Islet of Langerhans (tissue), 1 donor: ENCODE results near the gene RNF217.
"Not testable (repeated sequence)": the region's sequence is repeated elsewhere in the genome, so short reads cannot be mapped to it uniquely, and the experiment has no call there.

Source experiments
- FAIRE-seq: peaks from one replicate; lab custom pipeline; 2011; peaks lifted over from hg19 to GRCh38; lab: Jason Lieb, UNC

The RNF217 gene

GRCh38 chr6:125019281-125019680 lies 57.0 kb downstream of the RNF217 start:
- FAIRE-seq = no peak

DNA sequence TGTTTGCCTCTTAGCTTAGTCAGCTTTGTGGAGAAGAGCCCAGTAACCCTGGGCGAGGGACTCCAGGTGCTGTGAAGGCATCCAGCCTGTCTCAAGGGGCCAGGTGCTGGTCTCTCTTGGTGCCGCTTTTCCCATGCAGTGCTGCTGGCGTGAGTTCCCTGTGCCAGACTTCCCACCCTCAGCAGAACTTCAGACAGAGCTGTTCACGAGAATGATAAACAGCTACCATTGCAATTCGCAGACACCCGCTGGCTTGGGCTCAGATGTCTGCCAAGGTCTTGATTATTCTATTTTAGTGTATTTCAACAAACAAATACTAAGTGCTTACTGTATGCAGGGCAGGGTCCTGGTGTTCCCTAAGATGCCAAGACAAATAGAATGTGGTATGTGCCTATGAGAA lies 57.7 kb downstream of the RNF217 start:
- FAIRE-seq = no peak

DNA sequence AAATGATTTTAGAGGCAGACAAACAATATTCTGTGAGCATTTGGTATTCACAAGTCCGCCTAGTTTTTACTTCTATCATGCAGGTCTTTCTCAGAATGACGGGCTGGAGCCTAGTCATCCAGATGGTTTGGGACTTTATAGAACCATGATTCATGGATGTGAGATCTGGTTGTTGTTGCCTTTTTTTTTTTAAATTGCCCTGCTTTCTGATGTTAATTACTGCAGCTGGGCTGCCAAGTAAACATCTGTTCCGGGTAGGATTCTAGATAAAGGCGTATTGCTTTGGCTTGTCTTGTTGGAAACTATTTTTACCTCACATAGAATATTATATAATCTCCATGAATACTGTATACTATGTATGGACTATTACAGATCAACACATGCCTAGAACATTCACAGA lies 58.1 kb downstream of the RNF217 start:
- no peak for FAIRE-seq

- no peak for FAIRE-seq
These were observed 60.3 kb downstream of the RNF217 start for GRCh38 chr6:125022391-125022989.

DNA sequence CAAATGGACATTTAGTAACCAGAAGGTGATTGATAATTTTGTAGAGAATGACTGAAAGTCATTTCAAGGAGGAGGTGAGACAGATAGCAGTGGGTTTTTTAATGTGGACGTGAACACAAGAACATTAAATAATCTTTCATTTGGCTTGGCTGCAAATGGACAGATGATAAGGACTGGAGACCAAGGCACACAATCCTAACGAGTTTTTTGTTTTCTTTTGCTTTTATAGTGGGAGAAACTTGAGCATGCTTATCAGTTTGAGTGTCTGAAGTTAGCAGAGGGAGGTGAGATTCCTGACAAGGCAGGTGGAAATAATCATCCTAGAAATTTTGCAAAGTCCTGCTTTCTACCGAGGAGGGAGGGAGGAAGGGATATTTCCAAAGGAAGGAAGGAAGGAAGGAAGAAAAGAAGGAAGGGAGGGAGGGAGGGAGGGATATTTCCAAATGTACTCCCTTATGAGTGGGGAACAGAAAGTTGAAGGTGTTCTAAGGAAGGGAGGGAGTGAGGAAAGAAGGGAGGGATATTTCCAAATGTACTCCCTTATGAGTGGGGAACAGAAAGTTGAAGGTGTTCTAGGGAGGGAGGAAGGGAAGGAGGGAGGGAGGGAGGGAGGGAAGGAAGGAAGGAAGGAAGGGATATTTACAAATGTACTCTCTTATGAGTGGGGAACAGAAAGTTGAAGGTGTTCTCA lies 63.1 kb downstream of the RNF217 start:
- no peak for FAIRE-seq

DNA sequence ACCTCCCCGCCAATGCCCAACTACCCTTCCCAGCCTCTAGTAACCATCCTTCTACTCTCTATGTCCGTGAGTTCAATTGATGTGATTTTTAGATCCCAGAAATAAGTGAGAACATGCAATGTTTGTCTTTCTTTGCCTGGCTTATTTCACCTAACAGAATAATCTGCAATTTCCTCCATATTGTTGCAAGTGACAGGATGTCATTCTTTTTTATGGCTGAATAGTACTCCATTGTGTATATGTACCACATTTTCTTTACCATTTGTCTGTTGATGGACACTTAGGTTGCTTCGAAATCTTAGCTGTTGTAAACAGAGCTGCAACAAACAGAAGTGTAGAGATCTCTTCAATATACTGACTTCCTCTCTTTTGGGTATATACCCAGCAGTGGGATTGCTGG lies 65.0 kb downstream of the RNF217 start:
- no peak for FAIRE-seq

DNA sequence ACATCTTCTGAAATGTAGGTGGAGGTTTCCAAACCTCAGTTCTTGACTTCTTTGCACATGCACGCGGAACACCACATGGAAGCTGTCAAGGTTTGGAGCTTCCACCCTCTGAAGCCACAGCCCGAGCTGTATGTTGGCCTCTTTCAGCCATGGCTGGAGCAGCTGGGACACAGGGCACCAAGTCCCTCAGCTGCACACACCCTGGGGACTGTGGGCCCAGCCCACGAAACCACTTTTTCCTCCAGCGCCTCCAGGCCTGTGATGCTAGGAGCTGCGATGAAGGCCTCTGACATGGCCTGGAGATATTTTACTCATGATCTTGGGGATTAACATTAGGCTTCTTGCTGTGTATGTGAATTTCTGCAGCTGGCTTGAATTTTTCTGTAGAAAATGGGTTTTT lies 68.7 kb downstream of the RNF217 start:
- no peak for FAIRE-seq

DNA sequence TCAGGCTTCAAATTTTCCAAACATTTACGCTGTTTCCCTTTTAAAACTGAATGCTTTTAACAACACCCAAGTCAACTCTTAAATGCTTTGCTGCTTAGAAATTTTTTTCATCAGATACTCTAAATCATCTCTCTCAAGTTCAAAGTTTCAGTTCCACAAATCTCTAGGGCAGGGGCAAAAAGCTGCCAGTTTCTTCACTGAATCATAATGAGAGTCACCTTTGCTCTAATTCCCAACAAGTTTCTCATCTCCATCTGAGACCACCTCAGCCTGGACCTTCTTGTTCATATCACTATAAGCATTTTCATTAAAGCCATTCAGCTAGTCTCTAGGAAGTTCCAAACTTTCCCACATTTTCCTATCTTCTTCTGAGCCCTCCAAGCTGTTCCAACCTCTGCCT lies 69.1 kb downstream of the RNF217 start:
- no peak for FAIRE-seq

DNA sequence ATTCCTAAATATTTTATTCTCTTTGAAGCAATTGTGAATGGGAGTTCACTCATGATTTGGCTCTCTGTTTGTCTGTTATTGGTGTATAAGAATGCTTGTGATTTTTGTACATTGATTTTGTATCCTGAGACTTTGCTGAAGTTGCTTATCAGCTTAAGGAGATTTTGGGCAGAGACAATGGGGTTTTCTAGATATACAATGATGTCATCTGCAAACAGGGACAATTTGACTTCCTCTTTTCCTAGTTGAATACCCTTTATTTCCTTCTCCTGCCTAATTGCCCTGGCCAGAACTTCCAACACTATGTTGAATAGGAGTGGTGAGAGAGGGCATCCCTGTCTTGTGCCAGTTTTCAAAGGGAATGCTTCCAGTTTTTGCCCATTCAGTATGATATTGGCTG lies 72.7 kb downstream of the RNF217 start:
- FAIRE-seq = not testable (repeated sequence)

GRCh38 chr6:125036486-125036885 lies 74.2 kb downstream of the RNF217 start:
- not testable (repeated sequence) for FAIRE-seq

- peak; percentile 47 for FAIRE-seq
These were observed 75.6 kb downstream of the RNF217 start for GRCh38 chr6:125037827-125038226.

DNA sequence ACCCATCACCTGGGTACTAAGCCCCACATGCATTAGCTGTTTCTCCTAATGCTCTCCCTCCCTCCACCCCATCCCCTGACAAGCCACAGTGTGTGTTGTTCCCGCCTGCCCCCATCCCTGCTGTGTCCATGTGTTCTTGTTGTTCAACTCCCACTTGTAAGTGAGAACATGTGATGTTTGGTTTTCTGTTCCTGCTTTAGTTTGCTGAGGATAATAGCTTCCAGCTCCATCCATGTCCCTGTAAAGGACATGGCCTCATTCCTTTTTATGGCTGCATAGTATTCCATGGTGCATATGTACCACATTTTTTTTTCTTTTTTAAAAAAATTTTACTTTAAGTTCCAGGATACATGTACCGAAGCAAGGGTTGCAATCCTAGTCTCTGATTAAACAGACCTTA lies 76.7 kb downstream of the RNF217 start:
- FAIRE-seq = no peak

DNA sequence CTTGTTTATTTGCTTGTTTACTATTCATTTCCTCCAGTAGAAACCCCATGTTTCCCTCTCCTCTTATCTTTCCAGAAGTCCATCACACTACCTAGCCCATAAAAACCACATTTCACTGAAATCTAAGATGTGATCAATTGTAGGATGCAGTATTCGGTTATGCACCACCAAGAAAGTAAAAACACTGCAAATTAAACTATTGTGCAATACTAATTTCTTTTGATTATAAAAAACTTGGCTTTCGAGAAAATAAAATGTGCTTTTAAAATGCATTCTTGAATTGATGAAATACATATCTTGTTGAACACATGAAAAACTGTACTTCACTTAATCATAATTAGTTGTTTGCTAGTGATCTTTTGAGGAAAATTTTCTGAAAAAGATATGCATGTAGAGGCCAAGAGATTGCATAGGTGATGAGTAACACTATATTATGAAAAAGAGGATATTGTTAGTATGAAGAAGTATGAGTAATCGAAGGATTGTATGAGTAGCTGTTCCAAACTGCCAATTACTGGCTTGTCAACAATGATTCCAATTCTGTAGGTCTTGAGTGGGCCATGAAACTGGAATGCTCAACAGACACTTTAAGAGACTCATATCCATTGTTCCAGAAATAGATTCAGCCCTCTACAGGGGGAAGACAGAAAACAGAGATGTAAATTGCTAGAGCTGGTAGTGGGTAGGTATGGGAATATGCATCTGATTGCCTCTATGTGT lies 79.7 kb downstream of the RNF217 start:
- FAIRE-seq = no peak

GRCh38 chr6:125044066-125044465 lies 81.8 kb downstream of the RNF217 start:
- FAIRE-seq = peak; percentile 24

- no peak for FAIRE-seq
These were observed 82.4 kb downstream of the RNF217 start for GRCh38 chr6:125044667-125045066.

- no peak for FAIRE-seq
These were observed 84.1 kb downstream of the RNF217 start for GRCh38 chr6:125046107-125046925.

DNA sequence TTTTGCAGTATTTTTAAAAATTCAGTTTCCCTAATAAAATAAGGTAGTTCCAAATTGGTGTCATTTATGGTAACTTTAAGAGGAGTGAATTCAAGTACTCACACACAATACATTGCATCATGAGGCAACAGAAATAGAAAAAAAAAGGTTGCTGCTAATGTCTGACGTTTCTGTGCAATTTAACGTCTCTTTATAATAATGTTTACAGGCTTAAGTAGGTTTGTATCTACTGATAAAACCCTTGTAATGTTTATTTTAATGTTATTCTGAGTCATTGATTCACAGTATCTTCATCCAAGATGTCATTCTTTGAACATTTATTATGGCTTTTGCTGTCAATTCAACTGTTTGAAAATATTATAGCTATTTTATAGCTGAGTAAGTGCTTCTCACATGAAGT lies 86.0 kb downstream of the RNF217 start:
- FAIRE-seq = peak; percentile 38

- no peak for FAIRE-seq
These were observed 88.6 kb downstream of the RNF217 start for GRCh38 chr6:125050663-125051318.

DNA sequence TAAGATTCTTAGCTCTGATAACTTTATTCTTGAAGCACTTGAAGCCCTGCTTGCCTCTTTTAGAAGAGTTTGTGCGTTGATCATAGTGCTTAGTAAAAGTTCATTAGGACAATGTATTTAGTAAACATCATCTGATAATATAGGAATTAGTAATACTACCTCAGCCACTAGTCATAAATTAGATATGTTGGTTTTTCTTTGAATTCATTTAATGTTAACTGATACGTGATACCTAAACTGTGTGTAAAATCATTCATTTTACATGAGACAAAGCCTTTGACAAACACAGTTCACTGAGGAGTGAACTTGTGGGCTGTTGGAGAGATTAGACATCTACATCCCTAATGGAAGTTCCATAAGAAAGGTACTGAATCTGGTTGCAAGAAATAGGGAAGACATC lies 91.6 kb downstream of the RNF217 start:
- FAIRE-seq = no peak

GRCh38 chr6:125054331-125054730 lies 92.1 kb downstream of the RNF217 start:
- no peak for FAIRE-seq

DNA sequence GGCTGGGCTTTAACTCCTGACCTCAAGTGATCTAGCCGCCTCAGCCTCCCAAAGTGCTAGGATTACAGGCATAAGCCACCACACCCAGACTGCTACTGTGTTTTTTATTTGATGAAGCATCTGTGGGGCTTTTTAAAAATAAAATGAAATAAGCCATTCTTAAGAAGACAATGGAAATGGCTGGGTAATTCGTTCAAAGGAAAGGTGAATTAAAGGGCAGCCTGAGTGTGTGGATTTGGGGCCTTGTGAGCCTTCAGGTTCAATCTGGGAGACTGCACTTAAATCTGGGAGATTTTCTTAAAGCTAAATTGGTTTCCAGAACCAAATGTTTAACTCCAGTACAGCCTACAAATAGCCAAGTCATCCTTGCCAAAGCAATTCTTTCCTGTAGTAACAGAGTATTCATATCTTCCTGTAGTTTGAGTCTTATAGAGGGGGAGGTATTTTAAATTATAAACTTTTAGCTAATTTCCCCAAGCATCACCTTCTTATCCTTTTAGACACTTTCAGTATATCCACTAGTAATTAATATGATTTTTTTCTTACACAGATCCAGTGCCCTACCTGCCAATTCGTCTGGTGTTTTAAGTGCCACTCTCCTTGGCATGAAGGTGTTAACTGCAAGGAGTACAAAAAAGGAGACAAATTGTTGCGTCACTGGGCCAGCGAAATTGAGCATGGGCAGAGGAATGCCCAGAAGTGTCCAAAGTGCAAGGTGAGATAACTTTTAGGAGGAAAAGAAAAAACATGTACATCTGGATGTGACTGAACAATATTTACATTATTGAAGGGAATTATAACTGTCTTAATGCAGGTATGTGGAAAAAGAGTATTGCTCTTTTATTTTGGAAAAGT lies 95.4 kb downstream of the RNF217 start:
- FAIRE-seq = peak; percentile 81
